ENCODE data around the gene ADARB2.

GRCh38 chr10:1739751-1740150, 2.4 kb upstream of the ADARB2 start:
- no peak for TF ChIP-seq TCF7L2 (IDR thresholded peaks at IDR 0.05; ENCODE audit: borderline replicate concordance, low read depth, low read length)
- TF ChIP-seq ZNF777 (tag by site-specific recombination; IDR thresholded peaks at IDR 0.05; ENCODE audit: borderline replicate concordance) = no peak
- TF ChIP-seq, protein P1, sequence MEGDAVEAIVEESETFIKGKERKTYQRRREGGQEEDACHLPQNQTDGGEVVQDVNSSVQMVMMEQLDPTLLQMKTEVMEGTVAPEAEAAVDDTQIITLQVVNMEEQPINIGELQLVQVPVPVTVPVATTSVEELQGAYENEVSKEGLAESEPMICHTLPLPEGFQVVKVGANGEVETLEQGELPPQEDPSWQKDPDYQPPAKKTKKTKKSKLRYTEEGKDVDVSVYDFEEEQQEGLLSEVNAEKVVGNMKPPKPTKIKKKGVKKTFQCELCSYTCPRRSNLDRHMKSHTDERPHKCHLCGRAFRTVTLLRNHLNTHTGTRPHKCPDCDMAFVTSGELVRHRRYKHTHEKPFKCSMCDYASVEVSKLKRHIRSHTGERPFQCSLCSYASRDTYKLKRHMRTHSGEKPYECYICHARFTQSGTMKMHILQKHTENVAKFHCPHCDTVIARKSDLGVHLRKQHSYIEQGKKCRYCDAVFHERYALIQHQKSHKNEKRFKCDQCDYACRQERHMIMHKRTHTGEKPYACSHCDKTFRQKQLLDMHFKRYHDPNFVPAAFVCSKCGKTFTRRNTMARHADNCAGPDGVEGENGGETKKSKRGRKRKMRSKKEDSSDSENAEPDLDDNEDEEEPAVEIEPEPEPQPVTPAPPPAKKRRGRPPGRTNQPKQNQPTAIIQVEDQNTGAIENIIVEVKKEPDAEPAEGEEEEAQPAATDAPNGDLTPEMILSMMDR (tag by site-specific recombination; IDR thresholded peaks at IDR 0.05) = no peak
- TF ChIP-seq ZNF530 (tag by site-specific recombination; IDR thresholded peaks at IDR 0.05; ENCODE audit: low read depth) = no peak
- no peak for TF ChIP-seq TRIM28 (IDR thresholded peaks at IDR 0.05; ENCODE audit: borderline replicate concordance, low read length)
- TF ChIP-seq ZNF664 (tag by site-specific recombination; IDR thresholded peaks at IDR 0.05) = no peak
- TF ChIP-seq ZNF24 (tag by site-specific recombination; IDR thresholded peaks at IDR 0.05) = no peak
- TF ChIP-seq ZNF792 (tag by site-specific recombination; IDR thresholded peaks at IDR 0.05) = no peak
- no peak for TF ChIP-seq ZNF266 (tag by site-specific recombination; IDR thresholded peaks at IDR 0.05; ENCODE audit: low read depth)
- TF ChIP-seq ZNF2 (tag by site-specific recombination; IDR thresholded peaks at IDR 0.05) = no peak
- no peak for TF ChIP-seq SCRT2 (tag by site-specific recombination; IDR thresholded peaks at IDR 0.05)
